ENCODE data around the gene L2HGDH. TPM values are rescaled to one million over a fixed set of nuclear protein-coding genes. Genes with fewer than 3 reads are reported as not detected.
"Not testable (repeated sequence)": the region's sequence is repeated elsewhere in the genome, so short reads cannot be mapped to it uniquely, and the experiment has no call there.

L2HGDH gene
- total RNA-seq, 4 donors from 2014 or later: 2.3 to 6.2 (median 4.5) TPM

- ATAC-seq (ENCODE audit: low FRiP score): peak; percentile 79
- no peak for TF ChIP-seq CTCF (IDR thresholded peaks at IDR 0.05)
- DNase-seq (ENCODE audit: low spot score): no peak
Observed at GRCh38 chr14:50333014-50333509, 21.0 kb upstream of the L2HGDH start.

GRCh38 chr14:50331596-50331995 is 19.6 kb upstream of the L2HGDH start:
- ATAC-seq (ENCODE audit: low FRiP score): no peak
- TF ChIP-seq CTCF (IDR thresholded peaks at IDR 0.05): no peak
- DNase-seq (ENCODE audit: low spot score): no peak

GRCh38 chr14:50321009-50321660 is 9.1 kb upstream of the L2HGDH start:
- TF ChIP-seq CTCF (IDR thresholded peaks at IDR 0.05): peak in 1 of 3 donors; percentile 51

GRCh38 chr14:50320283-50320682 is 8.3 kb upstream of the L2HGDH start:
- TF ChIP-seq CTCF (IDR thresholded peaks at IDR 0.05): no peak
- DNase-seq (ENCODE audit: low spot score) (no peak), ATAC-seq (ENCODE audit: low FRiP score) (peak; percentile 75)

More at GRCh38 chr14:50321009-50321660, 9.1 kb upstream of the L2HGDH start:
- DNase-seq (ENCODE audit: low spot score) (no peak), ATAC-seq (ENCODE audit: low FRiP score) (peak; percentile 87)

- DNase-seq (ENCODE audit: low spot score) (no peak), ATAC-seq (ENCODE audit: low FRiP score) (no peak)
- no peak for TF ChIP-seq CTCF (IDR thresholded peaks at IDR 0.05)
Observed at GRCh38 chr14:50319721-50320120, 7.7 kb upstream of the L2HGDH start.

GRCh38 chr14:50319293-50319692 is 7.3 kb upstream of the L2HGDH start:
- ATAC-seq (ENCODE audit: low FRiP score) (no peak), DNase-seq (ENCODE audit: low spot score) (no peak)
- TF ChIP-seq CTCF (IDR thresholded peaks at IDR 0.05): no peak

- no peak for TF ChIP-seq CTCF (IDR thresholded peaks at IDR 0.05)
- DNase-seq (ENCODE audit: low spot score): no peak
Observed at GRCh38 chr14:50318031-50318626, 6.1 kb upstream of the L2HGDH start.

GRCh38 chr14:50314098-50314497 is 2.1 kb upstream of the L2HGDH start:
- not testable (repeated sequence) for ATAC-seq (ENCODE audit: low FRiP score); DNase-seq (ENCODE audit: low spot score)

More at GRCh38 chr14:50318031-50318626, 6.1 kb upstream of the L2HGDH start:
- no peak for ATAC-seq (ENCODE audit: low FRiP score)
